H1 (cell line): ENCODE data around the gene NR2F1-AS1. TPM values are rescaled to one million over a fixed set of nuclear protein-coding genes. Genes with fewer than 3 reads are reported as not detected.

Experiments used
- SP1 ChIP-seq: IDR thresholded peaks from 2 replicates; pipeline ENCODE4 v1.6.1; 2011; ENCODE audit warnings: low read depth, low read length
- polyA plus RNA-seq, 7 experiments: library from polyadenylated mRNA; depleted of rRNA in 3 of 7; stranded (reverse) in 5 of 7; unstranded in 2 of 7; fragments of >200 nt in 5 of 7; fragments of 200-250 nt in 2 of 7; gene quantifications; 1 replicate in 5 of 7; 2 replicates in 1 of 7; 4 replicates in 1 of 7; pipeline versions ENCODE4 v1.2.1 to v1.2.3, GENCODE V29; 2011 to 2013; ENCODE audit warnings: missing spikeins in 2 of 7, mixed read lengths in 2 of 7
- total RNA-seq: library from RNA; stranded (reverse); fragmentation: NEBNext Ultra II Directional; extraction: Animal tissue kit (Norgen Biotek cat#: 25700); gene quantifications from 2 replicates; pipeline ENCODE4 v1.2.1, GENCODE V29; 2021

Gene NR2F1-AS1
- total and polyA plus RNA-seq, 2 of the 8 experiments (the other 6 are each of a cell fraction or from before 2014, with no cell fraction given) = 1.6 to 5.6 TPM

DNA sequence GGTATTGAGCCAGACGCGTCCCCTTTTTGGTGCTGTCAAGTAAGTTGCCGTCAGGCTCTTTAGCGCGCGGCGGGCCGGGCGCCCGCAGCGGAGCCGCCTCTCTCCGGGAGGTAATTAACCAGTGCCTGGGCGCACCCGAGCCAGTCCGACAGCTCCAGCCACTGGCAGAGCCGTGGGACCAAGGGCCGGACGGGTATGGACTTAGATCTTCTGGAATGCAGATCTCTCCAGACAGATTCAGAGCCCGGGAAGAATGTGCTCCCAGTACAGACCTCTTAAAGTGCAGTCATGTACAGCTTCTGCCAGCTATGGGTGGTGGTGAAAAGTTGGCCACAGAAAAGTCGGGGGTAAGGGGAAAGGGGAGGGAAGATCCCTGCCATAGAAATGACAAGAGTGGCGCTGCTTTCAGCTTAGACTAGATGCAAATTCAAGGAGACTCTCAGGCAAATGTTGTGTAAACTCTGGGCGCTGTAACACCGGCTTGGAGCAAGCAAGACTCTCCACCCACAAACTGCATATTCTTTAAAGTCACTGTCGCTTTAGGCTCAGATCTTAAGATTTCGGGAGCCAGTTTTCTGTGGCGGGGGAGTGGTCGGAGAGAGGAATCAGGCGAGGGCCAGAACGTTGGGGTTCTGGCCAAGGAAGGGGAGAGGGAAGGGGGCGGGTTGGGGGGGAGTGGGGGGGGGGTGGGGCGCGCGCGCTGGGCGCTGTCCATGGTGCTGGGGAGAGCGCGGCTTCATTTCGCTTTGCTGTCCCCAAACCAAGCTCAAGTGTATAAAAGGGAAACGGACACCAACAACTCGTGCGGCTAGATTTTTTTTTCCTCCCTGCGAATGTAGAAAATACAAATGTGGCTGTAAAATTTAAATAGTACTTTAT lies 31.2 kb upstream of the NR2F1-AS1 start (continued):
- TF ChIP-seq SP1 = no peak
